Measurements from ENCODE around the gene KCTD20. TPM values are rescaled to one million over a fixed set of nuclear protein-coding genes. Genes with fewer than 3 reads are reported as not detected.
A peak's percentile ranks its signal among the peaks of the same experiment; 100 is the strongest.

The KCTD20 gene
- polyA plus RNA-seq (2013, experiment 1 of 2), result 26.1 TPM
- polyA plus RNA-seq (2013, experiment 2 of 2), result 26.9 TPM

- H2BK15ac ChIP-seq (ENCODE audit: low read length), result peak within 1 kb of the TSS; percentile 59
- H3K9me3 ChIP-seq (replicated peaks in 1 of 2; ENCODE audit: control insufficient read depth in 2 of 2, insufficient read depth in 1 of 2, low read depth in 1 of 2, low read length in 2 of 2), result no peaks in the 10 kb centered on the region
- H3K18ac ChIP-seq (ENCODE audit: low read length), result peak within 1 kb of the TSS; percentile 98
- peak; percentile 78 for DNase-seq (ENCODE audit: low spot score)
- peak within 1 kb of the TSS; percentile 95 for H3K4me2 ChIP-seq (ENCODE audit: insufficient read depth, low read length, poor library complexity, severe bottlenecking)
- H4K8ac ChIP-seq (ENCODE audit: low read depth, low read length), result no peak within 1 kb of the TSS
- H3K36me3 ChIP-seq (replicated peaks in 1 of 2; ENCODE audit: control insufficient read depth in 2 of 2, insufficient read depth in 2 of 2, low read length in 2 of 2), result peaks cover 0 to under 1% of the 10 kb centered on the region in 2 donors
- peak within 1 kb of the TSS; percentile 81 to 87 for H3K4me3 ChIP-seq (ENCODE audit: low read length in 2 of 2)
- H3K14ac ChIP-seq (ENCODE audit: low read length), result peak within 1 kb of the TSS; percentile 60
- peak within 1 kb of the TSS; percentile 92 for H3K23ac ChIP-seq (ENCODE audit: low read depth, low read length, poor library complexity)
- H2AK5ac ChIP-seq (ENCODE audit: low read depth, low read length), result peak within 1 kb of the TSS; percentile 93
- H2BK12ac ChIP-seq (ENCODE audit: low read length), result no peak within 1 kb of the TSS
- H4K91ac ChIP-seq (ENCODE audit: low read depth, low read length, poor library complexity), result no peak within 1 kb of the TSS
- H3K4ac ChIP-seq (ENCODE audit: low read length), result no peak within 1 kb of the TSS
- WGBS, 2 donors (ENCODE audit: extremely low coverage in 2 of 2, insufficient read length in 2 of 2, insufficient replicate concordance in 1 of 2), result no CpG with 5 or more reads among the region's 91 CpGs
- peak within 1 kb of the TSS; percentile 89 for H2BK5ac ChIP-seq (ENCODE audit: low read length)
- H3K27me3 ChIP-seq (ENCODE audit: control insufficient read depth in 3 of 3, insufficient read depth in 3 of 3, low read depth in 1 of 3, low read length in 3 of 3), result no peaks in the 10 kb centered on the region
- H3K9ac ChIP-seq (ENCODE audit: low read depth, low read length, poor library complexity), result peak within 1 kb of the TSS; percentile 99
- H3K79me1 ChIP-seq (ENCODE audit: low read depth, low read length), result peaks cover 4% of the 10 kb centered on the region
- H2BK120ac ChIP-seq (ENCODE audit: low read depth, low read length), result peak within 1 kb of the TSS; percentile 74
- peaks cover 3 to 10% of the 10 kb centered on the region in 2 donors for H3K4me1 ChIP-seq (ENCODE audit: control insufficient read depth in 2 of 2, insufficient read depth in 1 of 2, low read depth in 1 of 2, low read length in 2 of 2)
- peak within 1 kb of the TSS; percentile 84 for H3K27ac ChIP-seq (replicated peaks; ENCODE audit: low read length)
- H2AFZ ChIP-seq (ENCODE audit: low read length), result peak within 1 kb of the TSS; percentile 79
These were observed at the start of gene KCTD20, which contains the start of gene PXT1 for GRCh38 chr6:36442671-36443470. TSS of gene KCTD20 (plus strand) at chr6:36443000. CDS start at chr6:36470098, 27,098 bp downstream. TSS of gene PXT1 (minus strand) at chr6:36442854. CDS start at chr6:36426082, 16,772 bp downstream.

- Histone ChIP-seq H4K91ac (ENCODE audit: low read depth, low read length, poor library complexity) (no peak overlapping the region), H3K36me3 (replicated peaks in 1 of 2; ENCODE audit: control insufficient read depth in 2 of 2, insufficient read depth in 2 of 2, low read length in 2 of 2) (no peaks in the 10 kb centered on the region), H3K14ac (ENCODE audit: low read length) (no peak overlapping the region), H3K4me1 (ENCODE audit: control insufficient read depth in 2 of 2, insufficient read depth in 1 of 2, low read depth in 1 of 2, low read length in 2 of 2) (peaks cover 0 to 5% of the 10 kb centered on the region in 2 donors), H3K27ac (replicated peaks; ENCODE audit: low read length) (no peak overlapping the region), H2BK120ac (ENCODE audit: low read depth, low read length) (no peak overlapping the region), H4K8ac (ENCODE audit: low read depth, low read length) (no peak overlapping the region), H3K4me2 (ENCODE audit: insufficient read depth, low read length, poor library complexity, severe bottlenecking) (no peak overlapping the region), H2AK5ac (ENCODE audit: low read depth, low read length) (no peak overlapping the region), H3K4ac (ENCODE audit: low read length) (no peak overlapping the region), H3K9me3 (replicated peaks in 1 of 2; ENCODE audit: control insufficient read depth in 2 of 2, insufficient read depth in 1 of 2, low read depth in 1 of 2, low read length in 2 of 2) (no peaks in the 10 kb centered on the region), H2BK12ac (ENCODE audit: low read length) (no peak overlapping the region), H3K18ac (ENCODE audit: low read length) (no peak overlapping the region), H3K27me3 (ENCODE audit: control insufficient read depth in 3 of 3, insufficient read depth in 3 of 3, low read depth in 1 of 3, low read length in 3 of 3) (peaks cover 0 to 12% (median 0%) of the 10 kb centered on the region in 3 experiments), H3K79me1 (ENCODE audit: low read depth, low read length) (no peaks in the 10 kb centered on the region), H3K9ac (ENCODE audit: low read depth, low read length, poor library complexity) (no peak overlapping the region), H2BK5ac (ENCODE audit: low read length) (no peak overlapping the region), H3K4me3 (ENCODE audit: low read length in 2 of 2) (no peak overlapping the region), H2AFZ (ENCODE audit: low read length) (no peak overlapping the region), H2BK15ac (ENCODE audit: low read length) (no peak overlapping the region), H3K23ac (ENCODE audit: low read depth, low read length, poor library complexity) (no peak overlapping the region)
- WGBS, 2 donors (ENCODE audit: extremely low coverage in 2 of 2, insufficient read length in 2 of 2, insufficient replicate concordance in 1 of 2), result no CpG with 5 or more reads among the region's 1 CpG
- DNase-seq (ENCODE audit: low spot score), result no peak
These were observed 42.8 kb upstream of the KCTD20 start for GRCh38 chr6:36399970-36400369.

- H3K9me3 ChIP-seq (replicated peaks in 1 of 2; ENCODE audit: control insufficient read depth in 2 of 2, insufficient read depth in 1 of 2, low read depth in 1 of 2, low read length in 2 of 2), result no peaks in the 10 kb centered on the region
- H3K18ac ChIP-seq (ENCODE audit: low read length), result no peak overlapping the region
- WGBS, 2 donors (ENCODE audit: extremely low coverage in 2 of 2, insufficient read length in 2 of 2, insufficient replicate concordance in 1 of 2), result no CpG with 5 or more reads among the region's 3 CpGs
- H3K27ac ChIP-seq (replicated peaks; ENCODE audit: low read length), result no peak overlapping the region
- no peak overlapping the region for H2AFZ ChIP-seq (ENCODE audit: low read length)
- H3K36me3 ChIP-seq (replicated peaks in 1 of 2; ENCODE audit: control insufficient read depth in 2 of 2, insufficient read depth in 2 of 2, low read length in 2 of 2), result no peaks in the 10 kb centered on the region
- no peaks in the 10 kb centered on the region for H3K79me1 ChIP-seq (ENCODE audit: low read depth, low read length)
- H4K8ac ChIP-seq (ENCODE audit: low read depth, low read length), result no peak overlapping the region
- H2BK120ac ChIP-seq (ENCODE audit: low read depth, low read length), result no peak overlapping the region
- no peak overlapping the region for H2BK15ac ChIP-seq (ENCODE audit: low read length)
- no peak overlapping the region for H3K14ac ChIP-seq (ENCODE audit: low read length)
- H3K4me2 ChIP-seq (ENCODE audit: insufficient read depth, low read length, poor library complexity, severe bottlenecking), result no peak overlapping the region
- H2AK5ac ChIP-seq (ENCODE audit: low read depth, low read length), result no peak overlapping the region
- H3K27me3 ChIP-seq (ENCODE audit: control insufficient read depth in 3 of 3, insufficient read depth in 3 of 3, low read depth in 1 of 3, low read length in 3 of 3), result peaks cover 0 to 8% (median 0%) of the 10 kb centered on the region in 3 experiments
- no peak overlapping the region for H3K4me3 ChIP-seq (ENCODE audit: low read length in 2 of 2)
- H2BK12ac ChIP-seq (ENCODE audit: low read length), result no peak overlapping the region
- no peak overlapping the region for H4K91ac ChIP-seq (ENCODE audit: low read depth, low read length, poor library complexity)
- no peak for DNase-seq (ENCODE audit: low spot score)
- H3K4ac ChIP-seq (ENCODE audit: low read length), result no peak overlapping the region
- H3K9ac ChIP-seq (ENCODE audit: low read depth, low read length, poor library complexity), result no peak overlapping the region
- no peak overlapping the region for H2BK5ac ChIP-seq (ENCODE audit: low read length)
- H3K4me1 ChIP-seq (ENCODE audit: control insufficient read depth in 2 of 2, insufficient read depth in 1 of 2, low read depth in 1 of 2, low read length in 2 of 2), result no peaks in the 10 kb centered on the region
- H3K23ac ChIP-seq (ENCODE audit: low read depth, low read length, poor library complexity), result no peak overlapping the region
These were observed 40.3 kb upstream of the KCTD20 start for GRCh38 chr6:36402481-36402880.

GRCh38 chr6:36404164-36404563, 38.6 kb upstream of the KCTD20 start:
- peaks cover 0 to 8% (median 0%) of the 10 kb centered on the region in 3 experiments for H3K27me3 ChIP-seq (ENCODE audit: control insufficient read depth in 3 of 3, insufficient read depth in 3 of 3, low read depth in 1 of 3, low read length in 3 of 3)
- H3K36me3 ChIP-seq (replicated peaks in 1 of 2; ENCODE audit: control insufficient read depth in 2 of 2, insufficient read depth in 2 of 2, low read length in 2 of 2), result no peaks in the 10 kb centered on the region
- no peak overlapping the region for H3K27ac ChIP-seq (replicated peaks; ENCODE audit: low read length)
- no peaks in the 10 kb centered on the region for H3K4me1 ChIP-seq (ENCODE audit: control insufficient read depth in 2 of 2, insufficient read depth in 1 of 2, low read depth in 1 of 2, low read length in 2 of 2)
- H3K4ac ChIP-seq (ENCODE audit: low read length), result no peak overlapping the region
- no peak overlapping the region for H3K4me2 ChIP-seq (ENCODE audit: insufficient read depth, low read length, poor library complexity, severe bottlenecking)
- no peak overlapping the region for H2BK15ac ChIP-seq (ENCODE audit: low read length)
- H3K79me1 ChIP-seq (ENCODE audit: low read depth, low read length), result no peaks in the 10 kb centered on the region
- no peak overlapping the region for H2BK12ac ChIP-seq (ENCODE audit: low read length)
- H4K8ac ChIP-seq (ENCODE audit: low read depth, low read length), result no peak overlapping the region
- H2BK5ac ChIP-seq (ENCODE audit: low read length), result no peak overlapping the region
- no peak overlapping the region for H3K4me3 ChIP-seq (ENCODE audit: low read length in 2 of 2)
- DNase-seq (ENCODE audit: low spot score), result no peak
- H3K18ac ChIP-seq (ENCODE audit: low read length), result no peak overlapping the region
- no peak overlapping the region for H2AK5ac ChIP-seq (ENCODE audit: low read depth, low read length)
- no peaks in the 10 kb centered on the region for H3K9me3 ChIP-seq (replicated peaks in 1 of 2; ENCODE audit: control insufficient read depth in 2 of 2, insufficient read depth in 1 of 2, low read depth in 1 of 2, low read length in 2 of 2)
- no peak overlapping the region for H3K14ac ChIP-seq (ENCODE audit: low read length)
- H3K9ac ChIP-seq (ENCODE audit: low read depth, low read length, poor library complexity), result no peak overlapping the region
- no peak overlapping the region for H3K23ac ChIP-seq (ENCODE audit: low read depth, low read length, poor library complexity)
- no peak overlapping the region for H2AFZ ChIP-seq (ENCODE audit: low read length)
- H2BK120ac ChIP-seq (ENCODE audit: low read depth, low read length), result no peak overlapping the region
- no peak overlapping the region for H4K91ac ChIP-seq (ENCODE audit: low read depth, low read length, poor library complexity)
- WGBS, 2 donors (ENCODE audit: extremely low coverage in 2 of 2, insufficient read length in 2 of 2, insufficient replicate concordance in 1 of 2), result no CpG with 5 or more reads among the region's 4 CpGs
